ENCODE data around the gene GTSE1.

Gene GTSE1

DNA sequence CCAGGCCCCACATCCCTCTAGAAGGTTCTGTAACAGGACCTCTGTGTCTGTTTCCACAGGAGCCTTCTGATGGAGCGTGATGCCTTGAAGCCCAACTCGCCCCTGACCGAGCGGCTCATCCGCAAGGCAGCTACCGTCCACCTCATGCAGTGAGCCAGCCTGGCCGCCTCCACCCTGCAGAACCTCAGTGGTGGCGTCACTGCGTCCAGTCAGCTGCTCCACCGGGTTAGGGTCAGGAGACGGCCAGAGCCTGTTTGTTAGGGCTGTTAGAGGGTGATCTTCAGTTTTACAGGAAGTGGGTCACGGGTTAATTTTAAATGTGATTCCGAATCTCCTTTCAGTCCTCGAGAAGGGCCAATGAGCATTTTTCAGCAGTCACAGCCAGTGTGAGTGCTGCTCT, 3.9 kb upstream of the GTSE1 start:
- H3K4me3 ChIP-seq (ENCODE audit: low read depth, low read length), result no peak overlapping the region
- TF ChIP-seq, protein P1, sequence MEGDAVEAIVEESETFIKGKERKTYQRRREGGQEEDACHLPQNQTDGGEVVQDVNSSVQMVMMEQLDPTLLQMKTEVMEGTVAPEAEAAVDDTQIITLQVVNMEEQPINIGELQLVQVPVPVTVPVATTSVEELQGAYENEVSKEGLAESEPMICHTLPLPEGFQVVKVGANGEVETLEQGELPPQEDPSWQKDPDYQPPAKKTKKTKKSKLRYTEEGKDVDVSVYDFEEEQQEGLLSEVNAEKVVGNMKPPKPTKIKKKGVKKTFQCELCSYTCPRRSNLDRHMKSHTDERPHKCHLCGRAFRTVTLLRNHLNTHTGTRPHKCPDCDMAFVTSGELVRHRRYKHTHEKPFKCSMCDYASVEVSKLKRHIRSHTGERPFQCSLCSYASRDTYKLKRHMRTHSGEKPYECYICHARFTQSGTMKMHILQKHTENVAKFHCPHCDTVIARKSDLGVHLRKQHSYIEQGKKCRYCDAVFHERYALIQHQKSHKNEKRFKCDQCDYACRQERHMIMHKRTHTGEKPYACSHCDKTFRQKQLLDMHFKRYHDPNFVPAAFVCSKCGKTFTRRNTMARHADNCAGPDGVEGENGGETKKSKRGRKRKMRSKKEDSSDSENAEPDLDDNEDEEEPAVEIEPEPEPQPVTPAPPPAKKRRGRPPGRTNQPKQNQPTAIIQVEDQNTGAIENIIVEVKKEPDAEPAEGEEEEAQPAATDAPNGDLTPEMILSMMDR (IDR thresholded peaks at IDR 0.05; ENCODE audit: low read depth, low read length), result no peak

DNA sequence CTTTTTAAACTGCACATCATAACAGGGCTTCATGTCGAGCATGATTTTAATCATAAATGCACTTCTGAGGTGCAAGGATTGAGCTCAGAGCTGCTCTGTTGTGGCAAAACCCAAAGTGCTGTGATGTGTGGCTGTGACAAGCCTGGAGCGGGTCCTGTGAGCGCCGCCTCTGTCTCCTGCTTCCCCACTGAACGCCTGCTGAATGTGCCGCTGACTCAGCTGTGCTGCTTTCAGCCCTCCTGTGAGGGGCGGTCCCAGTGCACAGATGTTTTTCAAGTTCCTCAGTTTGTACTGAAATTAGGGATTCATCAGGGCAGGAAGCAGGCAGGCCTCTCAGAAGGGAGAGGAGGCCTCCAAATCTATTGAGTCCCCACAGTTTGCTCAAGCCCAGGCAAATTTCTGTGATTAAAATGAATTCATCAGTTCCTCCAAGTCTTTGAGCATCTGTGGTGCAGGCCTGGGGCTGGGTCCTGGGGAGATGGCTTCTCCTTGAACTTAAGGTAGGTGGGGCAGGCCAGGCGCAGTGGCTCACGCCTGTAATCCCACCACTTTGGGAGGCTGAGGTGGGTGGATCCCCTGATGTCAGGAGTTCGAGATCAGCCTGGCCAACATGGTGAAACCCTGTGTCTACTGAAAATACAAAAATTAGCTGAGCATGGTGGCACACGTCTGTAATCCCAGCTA, 3.0 kb upstream of the GTSE1 start:
- TF ChIP-seq, protein P1 (IDR thresholded peaks at IDR 0.05; ENCODE audit: low read depth, low read length), result no peak
- no peak overlapping the region for H3K4me3 ChIP-seq (ENCODE audit: low read depth, low read length)

DNA sequence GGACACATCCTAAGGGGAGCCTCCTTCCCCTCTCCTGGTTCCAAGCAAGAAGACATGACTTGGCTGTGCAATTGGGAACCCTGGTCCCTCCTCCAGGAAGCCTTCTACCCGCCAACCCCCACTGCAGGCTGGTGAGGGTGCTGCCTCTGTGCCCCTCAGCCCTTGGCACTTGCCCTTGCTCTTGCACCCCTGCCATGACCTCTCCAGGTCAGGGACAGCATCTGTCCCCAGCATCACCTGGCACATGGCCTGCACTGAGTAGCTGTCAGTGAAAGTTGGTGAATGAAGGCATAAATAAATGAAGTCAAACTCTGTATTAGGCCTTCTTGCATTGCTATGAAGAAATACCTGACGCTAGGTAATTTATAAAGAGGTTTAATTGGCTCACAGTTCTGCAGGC, 1.9 kb upstream of the GTSE1 start:
- TF ChIP-seq, protein P1 (IDR thresholded peaks at IDR 0.05; ENCODE audit: low read depth, low read length), result no peak
- H3K4me3 ChIP-seq (ENCODE audit: low read depth, low read length), result no peak overlapping the region

DNA sequence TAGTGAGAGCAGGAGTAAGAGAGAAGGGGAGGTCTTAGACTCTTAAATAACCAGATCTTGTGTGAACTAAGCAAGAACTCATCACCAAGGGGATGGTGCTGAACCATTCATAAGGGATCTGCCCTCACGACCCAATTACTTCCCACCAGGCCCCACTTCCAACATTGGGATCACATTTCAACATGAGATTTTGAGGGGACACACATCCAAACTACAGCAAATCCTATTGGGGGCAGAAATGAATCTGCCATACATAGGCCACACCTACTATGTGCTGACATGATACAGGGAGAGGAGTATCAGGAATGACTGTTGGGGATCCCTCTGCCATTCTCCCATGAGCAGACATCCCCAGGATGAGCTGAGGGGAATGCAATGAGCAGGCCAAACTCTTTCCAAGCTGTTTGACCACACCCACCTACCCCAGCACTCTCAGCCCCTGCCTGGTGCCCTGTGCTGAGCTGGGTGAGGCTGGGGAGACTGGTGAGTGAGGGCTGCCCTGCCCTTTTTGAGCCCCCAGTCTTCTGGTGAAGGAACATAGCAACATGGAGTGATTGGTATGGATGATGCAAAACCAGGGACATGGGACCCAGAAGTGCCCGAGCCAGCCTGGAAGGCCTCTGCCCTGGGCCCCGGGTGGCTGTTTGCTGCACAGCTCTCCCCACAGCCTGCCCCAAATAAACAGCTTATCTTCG, 1.2 kb upstream of the GTSE1 start:
- TF ChIP-seq, protein P1 (IDR thresholded peaks at IDR 0.05; ENCODE audit: low read depth, low read length), result no peak
- peak overlapping the region; percentile 79 for H3K4me3 ChIP-seq (ENCODE audit: low read depth, low read length)

DNA sequence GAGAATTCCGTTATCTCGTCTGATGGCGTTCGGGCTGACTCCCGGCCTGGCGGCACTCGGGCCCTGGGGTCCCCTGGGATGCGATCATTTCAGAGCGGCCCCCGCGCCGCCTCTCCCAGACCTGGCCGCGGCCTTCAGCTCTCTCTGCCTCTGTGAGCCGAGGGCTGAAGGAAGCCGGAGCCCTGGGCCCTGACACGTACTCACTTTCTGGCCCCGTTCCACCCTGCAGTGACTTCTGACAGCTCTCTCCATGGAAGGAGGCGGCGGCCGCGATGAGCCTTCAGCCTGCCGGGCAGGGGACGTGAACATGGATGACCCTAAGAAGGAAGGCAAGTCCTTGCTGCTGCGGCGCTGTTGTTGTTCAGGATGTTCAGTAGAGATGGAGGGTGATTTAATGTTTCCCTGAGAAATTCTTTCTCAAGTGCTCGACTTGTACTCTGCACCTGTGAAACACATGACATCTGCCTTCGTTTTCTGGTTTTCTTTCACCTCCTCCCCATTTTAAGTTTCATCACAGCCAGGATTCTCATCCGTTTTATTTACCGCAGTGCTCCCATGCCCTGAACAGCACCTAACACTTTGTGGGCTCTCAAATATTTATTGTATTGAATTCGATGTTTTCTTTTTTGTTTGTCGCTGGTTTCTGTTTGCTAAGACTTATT, 612 bp downstream of the GTSE1 start:
- peak overlapping the region; percentile 79 for H3K4me3 ChIP-seq (ENCODE audit: low read depth, low read length)
- TF ChIP-seq, protein P1 (IDR thresholded peaks at IDR 0.05; ENCODE audit: low read depth, low read length), result no peak

DNA sequence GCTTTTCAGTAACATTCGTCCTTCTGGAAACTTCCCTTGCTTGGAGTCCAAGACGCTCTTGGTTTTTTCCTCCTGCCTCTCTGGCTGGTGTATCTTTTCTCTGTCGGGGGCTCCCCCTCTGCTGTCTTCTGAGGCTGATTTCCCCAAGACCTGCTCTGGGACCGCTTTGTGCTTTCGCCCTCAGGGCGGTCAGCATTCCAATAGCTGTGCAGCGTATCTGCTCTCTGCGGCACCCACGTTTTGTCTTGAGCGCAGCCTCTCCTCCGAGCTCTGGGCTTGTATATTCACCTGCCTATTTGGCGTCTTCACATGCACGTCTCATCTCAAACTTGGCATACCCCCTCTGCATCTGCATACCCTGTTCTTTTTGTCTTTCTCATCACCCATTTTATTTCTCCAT, 2.4 kb downstream of the GTSE1 start:
- TF ChIP-seq, protein P1 (IDR thresholded peaks at IDR 0.05; ENCODE audit: low read depth, low read length), result no peak

DNA sequence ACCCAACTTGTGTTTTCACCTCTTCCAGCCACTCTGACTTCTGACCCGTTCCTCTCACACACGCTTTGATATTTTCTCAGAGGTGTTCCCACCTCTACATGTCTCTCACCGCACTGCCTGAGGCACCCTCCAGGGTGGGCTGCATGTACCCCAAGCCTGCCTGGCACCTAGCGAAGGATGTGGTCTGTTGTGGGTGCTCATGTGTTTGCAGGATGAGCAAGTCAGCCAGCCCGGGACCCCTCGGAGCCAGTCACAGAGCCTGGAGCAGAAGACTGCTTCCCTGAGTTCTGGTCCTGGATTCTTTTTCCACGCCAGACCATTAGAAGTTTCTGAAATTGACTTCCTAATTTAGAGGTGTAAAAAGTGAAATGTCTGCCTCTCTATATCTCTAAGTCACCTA, 3.8 kb downstream of the GTSE1 start:
- TF ChIP-seq, protein P1 (IDR thresholded peaks at IDR 0.05; ENCODE audit: low read depth, low read length), result no peak
- H3K4me3 ChIP-seq (ENCODE audit: low read depth, low read length), result no peak overlapping the region

More for the DNA sequence above, 2.4 kb downstream of the GTSE1 start:
- H3K4me3 ChIP-seq (ENCODE audit: low read depth, low read length), result no peak overlapping the region
